Measurements from ENCODE around the gene PRTFDC1.

DNA sequence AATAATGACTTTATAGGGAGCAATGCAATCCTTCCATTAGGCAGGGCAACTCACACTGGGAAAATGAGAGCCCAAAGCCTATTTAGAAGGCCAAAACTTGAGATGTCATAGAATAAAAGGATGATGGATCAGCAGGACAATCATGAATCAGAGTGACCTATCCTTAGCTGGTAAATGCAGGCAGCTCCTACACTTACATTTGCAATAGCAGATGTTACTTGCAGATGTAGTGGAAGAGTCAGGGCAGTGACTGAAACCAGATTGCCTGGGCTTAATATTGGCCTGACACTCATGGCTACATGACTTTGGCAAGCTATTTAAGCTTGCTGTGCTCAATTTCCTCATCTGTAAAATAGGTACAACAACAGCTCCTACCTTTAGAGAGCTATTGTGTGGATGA, 98.7 kb downstream of the PRTFDC1 start:
- TF ChIP-seq, protein P1, sequence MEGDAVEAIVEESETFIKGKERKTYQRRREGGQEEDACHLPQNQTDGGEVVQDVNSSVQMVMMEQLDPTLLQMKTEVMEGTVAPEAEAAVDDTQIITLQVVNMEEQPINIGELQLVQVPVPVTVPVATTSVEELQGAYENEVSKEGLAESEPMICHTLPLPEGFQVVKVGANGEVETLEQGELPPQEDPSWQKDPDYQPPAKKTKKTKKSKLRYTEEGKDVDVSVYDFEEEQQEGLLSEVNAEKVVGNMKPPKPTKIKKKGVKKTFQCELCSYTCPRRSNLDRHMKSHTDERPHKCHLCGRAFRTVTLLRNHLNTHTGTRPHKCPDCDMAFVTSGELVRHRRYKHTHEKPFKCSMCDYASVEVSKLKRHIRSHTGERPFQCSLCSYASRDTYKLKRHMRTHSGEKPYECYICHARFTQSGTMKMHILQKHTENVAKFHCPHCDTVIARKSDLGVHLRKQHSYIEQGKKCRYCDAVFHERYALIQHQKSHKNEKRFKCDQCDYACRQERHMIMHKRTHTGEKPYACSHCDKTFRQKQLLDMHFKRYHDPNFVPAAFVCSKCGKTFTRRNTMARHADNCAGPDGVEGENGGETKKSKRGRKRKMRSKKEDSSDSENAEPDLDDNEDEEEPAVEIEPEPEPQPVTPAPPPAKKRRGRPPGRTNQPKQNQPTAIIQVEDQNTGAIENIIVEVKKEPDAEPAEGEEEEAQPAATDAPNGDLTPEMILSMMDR (conservative IDR thresholded peaks at IDR 0.05; ENCODE audit: low read length) = no peak
- TF ChIP-seq EZH2phosphoT487 (IDR thresholded peaks at IDR 0.05; ENCODE audit: borderline replicate concordance, low read depth, low read length) = no peak

Measured in OCI-LY7 (cell line).